Stimulated activated CD8-positive, alpha-beta memory T cell treated with anti-CD3 and anti-CD28 coated beads, Interleukin-7, amount 100 ng/mL, for 1 hour (primary cell): ENCODE results near the gene PALD1.

ENCODE experiments used
- DNase-seq, 2 donors: peaks; one replicate each; pipeline ENCODE4 v3.0.0-alpha.2; 2020; ENCODE audit warnings: low read depth in 2 of 2

Gene PALD1

DNA sequence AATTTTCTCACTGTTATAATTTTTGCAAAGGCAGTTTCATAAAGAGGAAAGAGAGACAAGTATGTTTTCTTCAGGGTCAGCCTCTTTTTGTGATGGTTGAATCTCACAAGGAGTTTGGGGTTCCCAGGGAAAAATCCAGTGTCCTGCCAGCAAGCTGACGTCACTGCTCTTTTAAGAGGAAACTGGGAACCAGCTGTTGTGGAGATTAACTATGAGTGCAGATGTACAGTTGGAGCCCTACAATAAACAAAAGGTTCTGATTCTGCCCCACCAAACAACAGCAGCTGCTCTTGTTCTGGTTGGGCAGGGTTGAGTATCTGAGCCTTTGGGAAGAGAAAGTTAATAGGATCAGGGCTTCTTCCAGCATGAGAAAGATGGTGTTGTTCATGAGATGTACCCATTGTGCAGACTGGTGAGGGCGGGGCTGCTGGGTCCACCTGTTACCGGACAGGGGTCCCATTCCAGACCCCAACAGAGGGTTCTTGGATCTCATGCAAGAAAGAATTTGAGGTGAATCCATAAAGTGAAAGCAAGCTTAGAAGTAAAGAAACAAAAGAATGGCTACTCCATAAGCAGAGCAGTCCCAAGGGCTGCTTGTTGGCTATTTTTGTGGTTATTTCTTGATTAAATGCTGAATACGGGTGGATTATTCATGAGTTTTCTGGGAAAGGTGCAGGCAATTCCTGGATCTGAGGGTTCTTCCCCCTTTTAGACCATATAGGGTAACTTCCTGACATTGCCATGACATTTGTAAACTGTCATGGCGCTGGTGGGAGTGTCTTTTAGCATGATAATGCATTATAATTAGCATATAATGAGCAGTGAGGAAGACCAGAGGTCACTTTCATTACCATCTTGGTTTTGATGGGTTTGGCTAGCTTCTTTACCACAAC, 111.4 kb downstream of the PALD1 start:
- no peak for DNase-seq

DNA sequence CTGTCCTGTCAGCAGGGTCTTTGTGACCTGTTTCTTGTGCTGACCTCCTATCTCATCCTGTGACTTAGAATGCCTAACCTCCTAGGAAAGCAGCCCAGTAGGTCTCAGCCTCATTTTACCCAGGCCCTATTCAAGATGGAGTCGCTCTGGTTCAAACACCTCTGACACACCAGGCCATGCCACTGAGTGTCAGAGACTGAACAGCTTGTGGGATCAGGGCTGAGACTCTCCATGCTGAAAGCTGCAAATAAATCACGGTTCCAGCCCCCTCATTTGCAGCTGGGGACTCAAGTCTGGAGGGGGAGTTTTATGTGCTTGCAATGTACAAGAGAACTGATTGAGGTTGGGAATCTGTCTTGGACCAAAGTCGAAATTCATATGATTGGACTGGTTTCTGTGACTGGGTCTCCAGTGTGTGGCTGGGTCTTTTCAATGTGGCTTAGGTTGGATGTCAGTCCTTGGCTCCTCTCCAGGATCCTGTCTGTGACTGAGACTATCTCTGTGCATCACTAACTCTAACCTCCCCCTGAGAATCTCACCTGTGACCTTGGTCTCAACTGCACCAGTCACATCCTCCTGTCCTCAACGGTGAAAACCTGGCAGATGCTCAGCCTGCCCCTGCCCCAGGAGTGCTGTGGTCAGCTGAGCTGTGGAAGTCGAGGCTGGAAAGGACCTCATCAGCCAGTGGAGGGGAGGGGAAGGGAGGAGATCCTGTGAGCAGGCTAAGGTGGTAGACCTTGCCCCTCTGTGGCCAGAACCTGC, 112.3 kb downstream of the PALD1 start:
- no peak for DNase-seq

GRCh38 chr10:70592186-70592735, 113.7 kb downstream of the PALD1 start:
- no peak for DNase-seq

DNA sequence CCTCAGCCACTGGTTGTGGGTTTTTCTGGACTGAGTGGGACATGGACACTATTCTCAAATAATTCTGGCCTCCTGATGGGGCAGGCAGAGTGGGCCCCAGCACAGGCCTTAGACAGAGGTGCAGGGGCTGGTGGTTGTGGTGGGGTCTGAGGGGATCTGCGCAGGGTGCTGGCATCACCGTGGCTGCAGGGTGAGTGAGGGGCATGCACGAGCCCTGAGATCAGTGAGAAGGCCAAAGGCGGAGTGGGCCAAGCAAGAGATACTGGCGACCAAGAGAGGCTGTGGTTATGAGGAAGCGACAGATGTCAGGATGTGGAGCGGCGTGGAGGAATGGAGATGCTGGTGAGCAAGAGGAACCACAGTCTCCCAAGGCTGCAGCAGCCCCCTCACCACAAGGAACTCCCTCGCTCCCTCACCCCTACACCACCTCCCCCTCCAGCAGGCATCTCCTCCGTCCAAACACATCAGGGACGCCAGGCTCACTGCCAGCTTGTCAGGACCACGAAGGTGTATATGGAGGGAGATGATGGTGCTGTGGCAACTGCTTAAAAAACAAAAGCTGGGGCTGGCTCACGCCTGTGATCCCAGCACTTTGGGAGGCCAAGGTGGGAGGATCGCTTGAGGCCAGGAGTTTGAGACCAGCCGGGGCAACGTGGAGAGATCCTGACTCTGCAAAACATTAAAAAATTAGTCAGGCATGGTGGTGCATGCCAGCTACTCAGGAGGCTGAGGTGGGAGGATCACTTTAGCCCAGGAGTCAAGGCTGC, 114.4 kb downstream of the PALD1 start:
- no peak for DNase-seq

- no peak for DNase-seq
These were observed 114.9 kb downstream of the PALD1 start for GRCh38 chr10:70593513-70593890.

DNA sequence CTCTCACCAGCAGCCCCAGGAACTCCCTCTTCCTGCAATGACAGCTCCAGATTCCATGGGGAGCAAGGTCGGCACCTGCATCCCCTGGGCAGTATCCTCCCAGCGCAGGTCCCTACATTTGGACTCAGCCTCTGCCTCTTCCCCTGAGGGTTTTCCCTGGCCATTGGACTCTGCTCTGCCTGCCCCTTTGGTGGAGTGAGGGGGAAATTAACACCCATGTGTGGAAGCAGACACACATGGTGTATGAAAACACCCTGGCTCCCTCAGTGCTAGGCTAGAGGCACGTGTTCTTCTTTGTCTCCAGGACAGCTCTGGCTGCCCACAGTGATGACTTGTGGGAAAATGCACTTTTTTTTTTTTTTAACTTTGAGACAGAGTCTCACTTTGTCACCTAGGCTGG, 115.6 kb downstream of the PALD1 start:
- no peak for DNase-seq

DNA sequence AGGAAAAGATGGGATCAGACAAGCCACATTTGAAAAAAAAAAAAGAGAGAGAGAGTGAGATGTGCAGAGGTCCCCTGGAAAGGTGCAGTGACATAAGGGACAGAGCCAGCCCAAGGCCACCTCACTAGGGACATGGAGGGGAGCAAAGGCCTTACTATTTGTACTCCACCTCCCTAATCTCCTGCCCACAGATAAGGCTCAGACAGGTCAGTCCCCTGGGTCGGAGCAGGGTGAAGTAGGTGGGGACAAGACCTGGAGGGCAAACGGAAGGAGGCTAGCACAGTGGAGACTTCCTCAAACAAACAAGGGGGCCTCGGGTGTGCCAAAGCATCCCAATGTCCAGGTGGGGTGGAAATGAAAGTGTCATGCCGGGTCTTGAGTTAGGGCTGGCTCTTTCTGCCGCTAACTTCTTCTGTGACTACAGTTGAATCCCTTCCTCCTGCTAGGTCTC, 117.0 kb downstream of the PALD1 start:
- DNase-seq = no peak

GRCh38 chr10:70596110-70596798, 117.7 kb downstream of the PALD1 start:
- DNase-seq = no peak

- DNase-seq = no peak
These were observed 118.6 kb downstream of the PALD1 start for GRCh38 chr10:70596860-70597809.

DNA sequence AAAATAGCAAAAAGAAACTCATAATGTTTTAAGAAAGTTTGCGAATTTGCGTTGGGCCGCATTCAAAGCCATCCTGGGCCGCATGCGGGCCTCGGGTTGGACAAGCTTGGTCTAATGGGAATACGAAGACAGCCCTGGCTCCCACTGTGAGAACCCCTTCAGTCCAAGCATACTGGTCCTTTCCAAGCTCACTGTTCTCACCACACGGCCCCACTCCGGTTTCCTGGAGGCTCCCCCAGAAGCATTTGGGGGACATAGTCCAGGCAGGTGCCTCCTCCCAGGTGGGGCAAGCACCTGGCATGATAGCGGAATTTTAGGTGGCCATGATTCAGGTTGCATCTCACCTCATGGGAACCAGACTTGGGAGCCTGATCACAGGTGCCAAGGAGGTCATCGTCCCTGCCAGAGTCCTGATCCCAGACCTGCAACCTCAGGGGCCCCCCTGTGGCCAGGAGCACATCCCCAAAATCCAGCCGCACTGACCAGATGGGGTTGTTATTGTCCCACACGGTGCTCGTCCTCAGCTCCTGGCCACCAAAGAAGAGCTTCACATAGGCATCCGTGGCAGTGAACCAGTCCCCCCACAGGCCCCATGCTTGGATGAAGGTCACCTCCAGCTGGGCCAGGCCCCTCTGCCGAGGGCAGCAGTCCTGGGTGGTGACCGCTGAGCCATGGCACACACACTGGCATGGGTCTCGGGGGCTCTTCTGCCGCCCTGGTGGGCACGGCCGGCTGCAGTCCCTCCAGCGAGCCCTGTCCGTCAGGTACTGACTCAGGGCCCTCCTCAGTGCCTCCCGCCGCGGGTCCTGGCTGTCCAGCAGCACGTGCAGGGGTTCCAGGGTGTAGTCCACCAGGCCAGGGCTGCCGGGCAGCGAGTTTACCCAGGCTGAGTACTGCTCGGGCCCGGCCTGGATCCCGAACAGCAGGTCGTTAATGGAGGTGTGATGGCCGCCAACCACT, 119.6 kb downstream of the PALD1 start:
- DNase-seq = no peak

DNA sequence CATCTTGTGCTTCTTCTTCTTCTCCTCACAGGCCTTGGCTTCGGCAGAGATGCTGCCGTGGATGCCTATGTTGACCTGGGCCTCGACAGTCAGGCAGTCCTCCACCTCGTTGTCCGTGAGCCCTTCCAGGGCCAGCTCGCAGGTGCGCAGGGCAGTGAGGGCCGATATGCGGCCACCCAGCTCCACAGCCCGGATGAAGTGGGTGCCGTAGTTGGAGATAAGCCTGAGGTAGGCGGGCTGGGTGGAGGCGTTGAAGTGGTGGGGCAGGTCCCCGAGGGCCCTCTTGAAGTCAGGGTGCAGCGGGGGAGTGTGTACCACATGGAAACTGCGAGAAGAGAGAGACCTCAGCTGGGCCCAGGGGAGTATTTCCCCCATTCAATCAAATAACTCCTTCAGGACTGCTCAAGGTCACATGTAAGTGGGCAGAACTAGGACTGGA, 120.3 kb downstream of the PALD1 start:
- DNase-seq = no peak

DNA sequence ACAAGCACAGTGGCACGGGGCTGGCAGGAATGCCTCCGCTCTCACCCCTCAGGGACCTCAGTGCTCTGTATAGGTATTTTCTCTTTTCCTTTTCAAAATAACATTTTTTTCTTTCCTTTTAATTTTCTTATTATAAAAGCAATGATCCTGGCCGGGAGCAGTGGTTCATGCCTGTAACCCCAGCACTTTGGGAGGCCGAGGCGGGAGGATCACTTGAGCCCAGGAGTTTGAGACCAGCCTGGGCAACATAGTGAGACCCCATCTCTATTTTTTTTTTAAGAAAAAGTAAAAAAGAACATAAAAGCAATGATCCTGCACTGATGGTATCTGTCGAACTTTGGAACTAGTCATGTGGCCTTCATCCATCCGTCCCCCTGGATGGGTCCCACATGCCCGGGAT, 120.8 kb downstream of the PALD1 start:
- DNase-seq = no peak

- no peak for DNase-seq
These were observed 121.2 kb downstream of the PALD1 start for GRCh38 chr10:70599791-70600190.

GRCh38 chr10:70600512-70601395, 122.2 kb downstream of the PALD1 start:
- DNase-seq = no peak

- no peak for DNase-seq
These were observed 123.2 kb downstream of the PALD1 start for GRCh38 chr10:70601746-70602145.

DNA sequence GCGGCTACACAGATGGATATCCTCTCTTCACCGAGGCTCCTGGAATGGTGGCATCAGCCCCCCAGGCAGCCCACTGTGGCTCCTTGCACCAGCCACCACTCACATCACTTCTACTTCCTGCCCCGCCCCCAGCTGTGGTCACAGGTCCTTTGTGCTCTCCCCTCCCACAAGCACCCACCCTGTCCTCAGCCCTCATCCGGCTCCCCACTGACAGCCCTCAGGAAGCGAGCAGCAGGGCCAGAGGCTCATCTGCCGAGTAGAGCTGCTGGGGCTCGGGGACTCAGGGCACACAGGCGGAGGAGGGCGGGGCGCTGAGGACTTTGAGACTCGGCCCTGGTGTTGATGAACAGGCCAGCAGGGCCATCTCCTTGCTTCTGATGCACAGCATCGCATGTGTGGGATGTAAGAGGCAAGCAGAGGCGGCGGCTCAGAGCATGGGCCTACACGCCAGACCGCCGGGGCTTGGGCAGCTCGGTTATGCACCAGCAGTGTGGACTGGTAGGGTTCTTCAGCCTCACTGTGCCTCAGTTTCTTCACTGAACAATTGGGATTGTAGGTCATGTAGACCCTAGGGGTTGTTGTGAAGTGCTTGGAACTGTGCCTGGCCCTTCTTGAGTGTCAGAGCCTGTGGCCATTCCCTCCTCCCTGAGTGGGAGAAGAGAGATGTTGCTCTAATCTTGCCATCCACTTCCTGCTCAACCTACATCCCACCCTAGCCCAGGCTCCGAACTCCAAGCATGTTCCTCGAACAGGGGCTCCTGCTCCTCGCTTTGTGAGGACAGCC, 124.3 kb downstream of the PALD1 start, which contains the start of gene PRF1:
Gene PRF1 (minus strand): TSS at position 77 of the 784 bp plus-strand sequence. CDS start 1,839 bp downstream, outside the sequence.
- DNase-seq = peak; percentile 64

DNA sequence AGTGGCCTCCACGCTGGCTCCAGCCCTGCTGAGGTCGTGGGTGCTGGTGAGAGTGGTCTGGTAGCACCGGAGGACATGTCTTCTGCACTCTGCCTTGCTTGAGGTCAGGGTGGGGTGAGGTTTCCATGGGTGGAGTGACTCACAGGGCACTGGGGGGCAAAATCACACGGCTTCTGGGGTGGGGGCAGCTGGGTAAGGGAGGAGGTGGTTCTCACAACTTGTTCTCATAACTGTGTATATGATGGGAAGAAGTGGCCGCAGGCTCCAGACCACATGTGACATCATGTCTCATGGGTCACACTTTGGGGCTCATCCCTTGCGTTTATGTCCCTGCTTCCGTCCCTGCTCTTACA, 124.9 kb downstream of the PALD1 start:
- DNase-seq = peak; percentile 39 to 54
